ENCODE results near the gene RAMAC.

GRCh38 chr15:82979726-82980125 is 6.3 kb upstream of the RAMAC start:
- TF ChIP-seq CTCF (conservative IDR thresholded peaks at IDR 0.05; ENCODE audit: low read depth, low read length) (no peak), MAFK (IDR thresholded peaks at IDR 0.05; ENCODE audit: low read depth, low read length) (no peak), NFE2L2 (IDR thresholded peaks at IDR 0.05; ENCODE audit: low read depth, low read length) (no peak), MXI1 (IDR thresholded peaks at IDR 0.05; ENCODE audit: borderline replicate concordance, low read depth, low read length) (no peak), SMC3 (IDR thresholded peaks at IDR 0.05; ENCODE audit: low read depth, low read length) (no peak), FOS (IDR thresholded peaks at IDR 0.05; ENCODE audit: low read depth, low read length) (no peak), CEBPB (IDR thresholded peaks at IDR 0.05; ENCODE audit: low read depth, low read length) (no peak), MAZ (IDR thresholded peaks at IDR 0.05; ENCODE audit: borderline replicate concordance, low read depth, low read length) (no peak), USF2 (IDR thresholded peaks at IDR 0.05; ENCODE audit: low read depth, low read length) (no peak), RFX5 (IDR thresholded peaks at IDR 0.05; ENCODE audit: low read depth, low read length) (no peak)
